Liver (tissue), 9 donors: ENCODE measurements around the gene CEP128. TPM values are rescaled to one million over a fixed set of nuclear protein-coding genes. Genes with fewer than 3 reads are reported as not detected.

Experiments used
- DNase-seq: peaks from one replicate; pipeline ENCODE4 v3.0.0-alpha.2; 2017; ENCODE audit warnings: low spot score
- H3K27ac ChIP-seq, 2 donors: one replicate each; pipeline ENCODE4 v1.7.0; 2013; ENCODE audit warnings: inconsistent platforms in 2 of 2, low read length in 2 of 2, control low read depth in 1 of 2, low read depth in 1 of 2, mild to moderate bottlenecking in 1 of 2
- H3K27me3 ChIP-seq, 4 donors: one replicate each; pipeline versions ENCODE4 v1.6.1 to v1.7.0; 2013; ENCODE audit warnings: low read length in 3 of 4, inconsistent platforms in 1 of 4, mild to moderate bottlenecking in 1 of 4, moderate library complexity in 1 of 4; ENCODE audit not compliant: control insufficient read depth in 4 of 4, insufficient read depth in 4 of 4
- H3K36me3 ChIP-seq, 4 donors: one replicate each; pipeline versions ENCODE4 v1.6.1 to v1.7.0; 2013; ENCODE audit warnings: low read length in 3 of 4, mild to moderate bottlenecking in 3 of 4, low read depth in 1 of 4, moderate library complexity in 1 of 4; ENCODE audit not compliant: control insufficient read depth in 4 of 4, insufficient read depth in 3 of 4
- H3K4me1 ChIP-seq, 4 donors: one replicate each; pipeline versions ENCODE4 v1.6.1 to v1.7.0; 2013; ENCODE audit warnings: low read length in 3 of 4, mild to moderate bottlenecking in 3 of 4, moderate library complexity in 1 of 4; ENCODE audit not compliant: control insufficient read depth in 4 of 4, insufficient read depth in 4 of 4
- H3K4me3 ChIP-seq, 3 donors: one replicate each; pipeline versions ENCODE4 v1.6.1 to v1.7.0; 2013; ENCODE audit warnings: low read length in 3 of 3, control low read depth in 1 of 3, low read depth in 1 of 3, mild to moderate bottlenecking in 1 of 3
- H3K9ac ChIP-seq, 2 donors: one replicate each; pipeline ENCODE4 v1.7.0; 2013; ENCODE audit warnings: low read length in 2 of 2, mild to moderate bottlenecking in 2 of 2, moderate library complexity in 2 of 2, control low read depth in 1 of 2, low read depth in 1 of 2
- H3K9me3 ChIP-seq, 4 donors: one replicate each; pipeline versions ENCODE4 v1.6.1 to v1.7.0; 2013; ENCODE audit warnings: low read length in 3 of 4; ENCODE audit not compliant: control insufficient read depth in 4 of 4
- EGR1 ChIP-seq, 2 donors: IDR thresholded peaks; 2 replicates each; pipeline ENCODE4 v1.6.1; 2016 to 2018; ENCODE audit warnings: antibody characterized with exemption in 2 of 2, low read depth in 2 of 2
- FOXA1 ChIP-seq: IDR thresholded peaks from 2 replicates; pipeline ENCODE4 v1.6.1; 2016; ENCODE audit warnings: antibody characterized with exemption
- FOXA2 ChIP-seq: IDR thresholded peaks from 2 replicates; pipeline ENCODE4 v1.6.1; 2016; ENCODE audit warnings: antibody characterized with exemption
- GABPA ChIP-seq, 2 donors: IDR thresholded peaks in 1 of 2; conservative IDR thresholded peaks in 1 of 2; 2 replicates each; pipeline ENCODE4 v1.6.1; 2016; ENCODE audit warnings: antibody characterized with exemption in 2 of 2, mild to moderate bottlenecking in 1 of 2, moderate library complexity in 1 of 2
- HNF4A ChIP-seq, 2 donors: conservative IDR thresholded peaks; 2 replicates each; pipeline ENCODE4 v1.6.1; 2016; ENCODE audit warnings: antibody characterized with exemption in 2 of 2, mild to moderate bottlenecking in 2 of 2
- JUND ChIP-seq, 2 donors: IDR thresholded peaks; 2 replicates each; pipeline ENCODE4 v1.6.1; 2016; ENCODE audit warnings: antibody characterized with exemption in 2 of 2
- NR2F2 ChIP-seq: IDR thresholded peaks from 2 replicates; pipeline ENCODE4 v1.6.1; 2016; ENCODE audit warnings: antibody characterized with exemption
- RAD21 ChIP-seq, 2 donors: IDR thresholded peaks; 2 replicates each; pipeline ENCODE4 v1.6.1; 2016; ENCODE audit warnings: antibody characterized with exemption in 2 of 2, mild to moderate bottlenecking in 2 of 2
- RXRA ChIP-seq, 2 donors: IDR thresholded peaks; 2 replicates each; pipeline ENCODE4 v1.6.1; 2017 to 2018; ENCODE audit warnings: antibody characterized with exemption in 2 of 2, mild to moderate bottlenecking in 1 of 2
- SP1 ChIP-seq: IDR thresholded peaks from 2 replicates; pipeline ENCODE4 v1.6.1; 2018; ENCODE audit warnings: antibody characterized with exemption, mild to moderate bottlenecking
- TAF1 ChIP-seq: conservative IDR thresholded peaks from 2 replicates; pipeline ENCODE4 v1.6.1; 2016; ENCODE audit warnings: antibody characterized with exemption, mild to moderate bottlenecking
- YY1 ChIP-seq: IDR thresholded peaks from 2 replicates; pipeline ENCODE4 v1.6.1; 2016; ENCODE audit warnings: antibody characterized with exemption, mild to moderate bottlenecking
- WGBS: extraction: QIAGEN DNeasy Blood & Tissue Kit; methylation state at CpG from one replicate; pipeline ENCODE4 v1.1.7; 2013; 5-methylcytosine and 5-hydroxymethylcytosine counted together
- polyA plus RNA-seq, 2 donors: library from polyadenylated mRNA; stranded (reverse) in 1 of 2; unstranded in 1 of 2; fragments of 200-250 nt in 1 of 2; fragments of >200 nt in 1 of 2; fragmentation: Nextera tagmentation in 1 of 2; extraction: Ambion mirVana in 1 of 2; gene quantifications; one replicate each; pipeline versions ENCODE4 v1.2.1 to v1.2.3, GENCODE V29; 2013 to 2015
- total RNA-seq, 2 donors: library from RNA; depleted of rRNA; stranded (reverse); fragments of >200 nt; gene quantifications; one replicate each; pipeline ENCODE4 v1.2.3, GENCODE V29; 2014
- TF ChIP-seq, protein P1 (sequence below): IDR thresholded peaks from 2 replicates; pipeline ENCODE4 v1.6.1; 2016; ENCODE audit warnings: antibody characterized with exemption
- TF ChIP-seq, protein P2 (sequence below): IDR thresholded peaks from 2 replicates; pipeline ENCODE4 v1.6.1; 2016; ENCODE audit warnings: antibody characterized with exemption
- TF ChIP-seq, protein P3 (sequence below): IDR thresholded peaks from 2 replicates; pipeline ENCODE4 v1.6.1; 2016; ENCODE audit warnings: antibody characterized with exemption
- TF ChIP-seq, protein P4 (sequence below): fragments of 150-350 bp; IDR thresholded peaks from 2 replicates; pipeline ENCODE4 v1.5.1; 2017; ENCODE audit warnings: improper control_type of control experiment, low read depth, low read length; ENCODE audit not compliant: missing input control
- TF ChIP-seq, protein P5 (sequence below): IDR thresholded peaks from 2 replicates; pipeline ENCODE4 v1.6.1; 2016; ENCODE audit warnings: antibody characterized with exemption, mild to moderate bottlenecking
- donor health status: healthy.
- donor health status: healthy.
- donor health status: healthy.
- donor health status: healthy.
- donor health status: healthy.

The CEP128 gene
- total and polyA plus RNA-seq, 4 donors: 0.27 to 3.8 (median 1.4) TPM

DNA sequence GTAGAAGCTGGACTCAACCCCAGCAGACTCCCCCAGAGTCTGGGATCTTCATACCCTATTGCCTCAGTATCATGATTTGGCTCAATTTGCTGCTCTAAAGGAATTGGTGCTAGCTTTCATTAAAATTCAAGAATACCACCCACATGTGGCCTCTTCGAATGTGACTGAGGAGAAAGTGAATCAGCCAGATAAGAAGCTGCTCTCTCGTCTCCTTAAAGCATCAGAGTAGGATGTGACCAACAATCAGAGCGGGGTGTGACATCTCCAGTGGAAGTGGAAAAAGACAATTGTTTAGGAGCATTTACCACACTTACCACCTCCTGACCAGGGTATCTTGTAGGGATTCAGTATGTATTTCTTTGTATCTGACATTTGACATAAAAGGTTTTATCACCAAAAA lies 452.0 kb downstream of the CEP128 start:
- Histone ChIP-seq H3K36me3 (no peaks in the 10 kb centered on the region), H3K27me3 (no peaks in the 10 kb centered on the region), H3K27ac (no peak overlapping the region), H3K9me3 (no peaks in the 10 kb centered on the region), H3K4me3 (no peak overlapping the region), H3K9ac (no peak overlapping the region), H3K4me1 (no peaks in the 10 kb centered on the region)
- WGBS: 88% methylated on average over 3 of the region's 3 CpGs
- no peak for DNase-seq
- TF ChIP-seq RAD21 (IDR thresholded peaks at IDR 0.05) (no peak), NR2F2 (no peak), SP1 (no peak), FOXA2 (no peak), GABPA (IDR thresholded peaks at IDR 0.05 in 1 of 2, conservative IDR thresholded peaks at IDR 0.05 in 1 of 2) (no peak), EGR1 (IDR thresholded peaks at IDR 0.05; ENCODE audit: low read depth in 2 of 2) (no peak), YY1 (no peak), TAF1 (no peak), FOXA1 (no peak)
- TF ChIP-seq, protein P1, sequence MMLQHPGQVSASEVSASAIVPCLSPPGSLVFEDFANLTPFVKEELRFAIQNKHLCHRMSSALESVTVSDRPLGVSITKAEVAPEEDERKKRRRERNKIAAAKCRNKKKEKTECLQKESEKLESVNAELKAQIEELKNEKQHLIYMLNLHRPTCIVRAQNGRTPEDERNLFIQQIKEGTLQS: no peak
- TF ChIP-seq, protein P2, sequence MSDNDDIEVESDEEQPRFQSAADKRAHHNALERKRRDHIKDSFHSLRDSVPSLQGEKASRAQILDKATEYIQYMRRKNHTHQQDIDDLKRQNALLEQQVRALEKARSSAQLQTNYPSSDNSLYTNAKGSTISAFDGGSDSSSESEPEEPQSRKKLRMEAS: no peak
- TF ChIP-seq, protein P3, sequence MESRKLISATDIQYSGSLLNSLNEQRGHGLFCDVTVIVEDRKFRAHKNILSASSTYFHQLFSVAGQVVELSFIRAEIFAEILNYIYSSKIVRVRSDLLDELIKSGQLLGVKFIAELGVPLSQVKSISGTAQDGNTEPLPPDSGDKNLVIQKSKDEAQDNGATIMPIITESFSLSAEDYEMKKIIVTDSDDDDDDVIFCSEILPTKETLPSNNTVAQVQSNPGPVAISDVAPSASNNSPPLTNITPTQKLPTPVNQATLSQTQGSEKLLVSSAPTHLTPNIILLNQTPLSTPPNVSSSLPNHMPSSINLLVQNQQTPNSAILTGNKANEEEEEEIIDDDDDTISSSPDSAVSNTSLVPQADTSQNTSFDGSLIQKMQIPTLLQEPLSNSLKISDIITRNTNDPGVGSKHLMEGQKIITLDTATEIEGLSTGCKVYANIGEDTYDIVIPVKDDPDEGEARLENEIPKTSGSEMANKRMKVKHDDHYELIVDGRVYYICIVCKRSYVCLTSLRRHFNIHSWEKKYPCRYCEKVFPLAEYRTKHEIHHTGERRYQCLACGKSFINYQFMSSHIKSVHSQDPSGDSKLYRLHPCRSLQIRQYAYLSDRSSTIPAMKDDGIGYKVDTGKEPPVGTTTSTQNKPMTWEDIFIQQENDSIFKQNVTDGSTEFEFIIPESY: no peak

DNA sequence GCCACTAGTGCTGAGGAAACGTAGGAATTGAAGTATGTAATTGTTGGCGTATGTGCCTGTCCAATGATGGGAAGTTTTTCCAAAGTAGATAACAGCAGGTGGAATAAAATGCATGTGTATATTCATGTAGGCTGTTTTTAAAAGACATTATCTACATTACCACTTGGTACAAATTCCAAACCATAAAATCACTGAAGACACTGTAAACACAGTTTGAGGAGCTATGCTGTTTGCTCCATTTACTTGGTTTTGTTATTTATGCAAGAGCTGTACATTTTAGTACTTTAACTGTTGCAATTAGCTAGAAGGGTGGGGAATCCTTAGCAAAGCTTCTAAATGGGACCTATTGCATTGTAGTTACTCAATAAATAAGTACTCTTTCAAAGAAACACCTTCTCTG lies 455.8 kb downstream of the CEP128 start:
- DNase-seq: no peak
- Histone ChIP-seq H3K4me3 (no peak overlapping the region), H3K36me3 (no peaks in the 10 kb centered on the region), H3K27me3 (no peaks in the 10 kb centered on the region), H3K9ac (no peak overlapping the region), H3K4me1 (no peaks in the 10 kb centered on the region), H3K27ac (no peak overlapping the region), H3K9me3 (no peaks in the 10 kb centered on the region)
- TF ChIP-seq RXRA (IDR thresholded peaks at IDR 0.05) (no peak), SP1 (no peak), YY1 (no peak), FOXA1 (no peak), JUND (IDR thresholded peaks at IDR 0.05) (no peak), RAD21 (IDR thresholded peaks at IDR 0.05) (no peak), EGR1 (IDR thresholded peaks at IDR 0.05; ENCODE audit: low read depth in 2 of 2) (no peak), NR2F2 (no peak), FOXA2 (no peak), TAF1 (no peak), HNF4A (conservative IDR thresholded peaks at IDR 0.05) (no peak)
- TF ChIP-seq, protein P3: no peak
- TF ChIP-seq, protein P4, sequence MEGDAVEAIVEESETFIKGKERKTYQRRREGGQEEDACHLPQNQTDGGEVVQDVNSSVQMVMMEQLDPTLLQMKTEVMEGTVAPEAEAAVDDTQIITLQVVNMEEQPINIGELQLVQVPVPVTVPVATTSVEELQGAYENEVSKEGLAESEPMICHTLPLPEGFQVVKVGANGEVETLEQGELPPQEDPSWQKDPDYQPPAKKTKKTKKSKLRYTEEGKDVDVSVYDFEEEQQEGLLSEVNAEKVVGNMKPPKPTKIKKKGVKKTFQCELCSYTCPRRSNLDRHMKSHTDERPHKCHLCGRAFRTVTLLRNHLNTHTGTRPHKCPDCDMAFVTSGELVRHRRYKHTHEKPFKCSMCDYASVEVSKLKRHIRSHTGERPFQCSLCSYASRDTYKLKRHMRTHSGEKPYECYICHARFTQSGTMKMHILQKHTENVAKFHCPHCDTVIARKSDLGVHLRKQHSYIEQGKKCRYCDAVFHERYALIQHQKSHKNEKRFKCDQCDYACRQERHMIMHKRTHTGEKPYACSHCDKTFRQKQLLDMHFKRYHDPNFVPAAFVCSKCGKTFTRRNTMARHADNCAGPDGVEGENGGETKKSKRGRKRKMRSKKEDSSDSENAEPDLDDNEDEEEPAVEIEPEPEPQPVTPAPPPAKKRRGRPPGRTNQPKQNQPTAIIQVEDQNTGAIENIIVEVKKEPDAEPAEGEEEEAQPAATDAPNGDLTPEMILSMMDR: no peak
- TF ChIP-seq, protein P2: no peak
- TF ChIP-seq, protein P1: no peak
- TF ChIP-seq, protein P5, sequence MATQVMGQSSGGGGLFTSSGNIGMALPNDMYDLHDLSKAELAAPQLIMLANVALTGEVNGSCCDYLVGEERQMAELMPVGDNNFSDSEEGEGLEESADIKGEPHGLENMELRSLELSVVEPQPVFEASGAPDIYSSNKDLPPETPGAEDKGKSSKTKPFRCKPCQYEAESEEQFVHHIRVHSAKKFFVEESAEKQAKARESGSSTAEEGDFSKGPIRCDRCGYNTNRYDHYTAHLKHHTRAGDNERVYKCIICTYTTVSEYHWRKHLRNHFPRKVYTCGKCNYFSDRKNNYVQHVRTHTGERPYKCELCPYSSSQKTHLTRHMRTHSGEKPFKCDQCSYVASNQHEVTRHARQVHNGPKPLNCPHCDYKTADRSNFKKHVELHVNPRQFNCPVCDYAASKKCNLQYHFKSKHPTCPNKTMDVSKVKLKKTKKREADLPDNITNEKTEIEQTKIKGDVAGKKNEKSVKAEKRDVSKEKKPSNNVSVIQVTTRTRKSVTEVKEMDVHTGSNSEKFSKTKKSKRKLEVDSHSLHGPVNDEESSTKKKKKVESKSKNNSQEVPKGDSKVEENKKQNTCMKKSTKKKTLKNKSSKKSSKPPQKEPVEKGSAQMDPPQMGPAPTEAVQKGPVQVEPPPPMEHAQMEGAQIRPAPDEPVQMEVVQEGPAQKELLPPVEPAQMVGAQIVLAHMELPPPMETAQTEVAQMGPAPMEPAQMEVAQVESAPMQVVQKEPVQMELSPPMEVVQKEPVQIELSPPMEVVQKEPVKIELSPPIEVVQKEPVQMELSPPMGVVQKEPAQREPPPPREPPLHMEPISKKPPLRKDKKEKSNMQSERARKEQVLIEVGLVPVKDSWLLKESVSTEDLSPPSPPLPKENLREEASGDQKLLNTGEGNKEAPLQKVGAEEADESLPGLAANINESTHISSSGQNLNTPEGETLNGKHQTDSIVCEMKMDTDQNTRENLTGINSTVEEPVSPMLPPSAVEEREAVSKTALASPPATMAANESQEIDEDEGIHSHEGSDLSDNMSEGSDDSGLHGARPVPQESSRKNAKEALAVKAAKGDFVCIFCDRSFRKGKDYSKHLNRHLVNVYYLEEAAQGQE: no peak
- 95% methylated on average over 2 of the region's 2 CpGs for WGBS
